ENCODE data around the gene DDX42.

DDX42 gene

DNA sequence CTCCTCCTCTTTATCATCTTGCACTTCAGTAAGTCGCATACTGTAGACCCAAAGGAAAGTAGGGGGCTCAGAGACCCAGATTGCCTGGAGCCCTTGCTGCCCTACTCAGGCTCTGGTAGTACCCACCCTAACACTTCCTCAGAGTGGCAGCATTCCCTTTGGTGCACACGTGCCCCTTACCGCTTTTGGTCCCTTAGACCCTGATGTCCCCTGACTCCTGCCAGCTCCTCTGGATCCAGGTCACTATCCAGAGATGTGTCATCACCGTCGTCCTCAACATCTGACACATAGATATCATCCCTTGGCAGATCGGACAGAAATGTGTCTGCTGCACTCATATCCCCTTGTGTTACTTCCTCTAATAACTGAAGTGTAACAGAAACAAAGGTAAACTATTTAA is 47.8 kb downstream of the DDX42 start:
- no peak for DNase-seq (ENCODE audit: low read depth in 2 of 2)

- DNase-seq (ENCODE audit: low read depth in 2 of 2): no peak
These were observed 48.6 kb downstream of the DDX42 start for GRCh38 chr17:63822537-63822936.

GRCh38 chr17:63823659-63824331 is 49.8 kb downstream of the DDX42 start:
- DNase-seq (ENCODE audit: low read depth in 2 of 2): no peak

- DNase-seq (ENCODE audit: low read depth in 2 of 2): no peak
These were observed 50.4 kb downstream of the DDX42 start for GRCh38 chr17:63824362-63824761.

GRCh38 chr17:63826468-63827001 is 52.6 kb downstream of the DDX42 start:
- no peak for DNase-seq (ENCODE audit: low read depth in 2 of 2)

- peak; percentile 88 to 91 for DNase-seq (ENCODE audit: low read depth in 2 of 2)
These were observed 53.2 kb downstream of the DDX42 start, which contains the start of the genes FTSJ3 and PSMC5 for GRCh38 chr17:63827002-63827800. FTSJ3 (minus strand) TSS chr17:63827663; CDS start chr17:63826902, 761 bp downstream. PSMC5 (plus strand) TSS chr17:63827431; CDS start chr17:63827491, 60 bp downstream.

DNA sequence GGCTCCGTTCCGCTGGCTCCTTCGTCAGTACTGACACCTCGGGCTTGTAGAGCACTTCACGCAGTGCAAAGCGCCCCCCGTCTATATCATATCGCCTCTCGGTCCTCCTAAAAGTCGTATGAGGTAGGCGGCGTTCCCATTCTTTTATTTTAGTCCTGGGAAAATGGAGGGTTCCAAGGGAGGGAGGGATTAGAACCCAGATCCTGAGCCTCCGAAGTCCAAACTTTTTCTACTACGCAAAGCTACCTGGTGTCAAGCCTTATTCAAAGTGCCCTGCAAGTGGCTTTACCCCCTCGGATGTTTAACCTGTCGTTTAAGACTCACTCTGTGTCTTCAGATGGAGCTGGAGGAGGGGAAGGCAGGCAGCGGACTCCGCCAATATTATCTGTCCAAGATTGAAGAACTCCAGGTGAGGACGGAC is 53.8 kb downstream of the DDX42 start:
- no peak for DNase-seq (ENCODE audit: low read depth in 2 of 2)

GRCh38 chr17:63828936-63829335 is 55.0 kb downstream of the DDX42 start:
- DNase-seq (ENCODE audit: low read depth in 2 of 2): no peak

DNA sequence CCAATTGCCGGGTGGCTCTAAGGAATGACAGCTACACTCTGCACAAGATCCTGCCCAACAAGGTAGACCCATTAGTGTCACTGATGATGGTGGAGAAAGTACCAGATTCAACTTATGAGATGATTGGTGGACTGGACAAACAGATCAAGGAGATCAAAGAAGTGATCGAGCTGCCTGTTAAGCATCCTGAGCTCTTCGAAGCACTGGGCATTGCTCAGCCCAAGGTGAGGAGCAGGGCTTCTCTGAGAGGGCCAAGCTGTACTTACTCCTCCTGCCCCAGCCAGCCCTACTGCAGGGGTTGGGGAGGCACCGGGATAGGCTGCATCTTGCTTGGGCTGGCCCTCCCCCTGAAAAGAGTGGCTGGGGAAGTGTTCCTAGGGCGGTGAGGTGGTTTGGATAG is 56.3 kb downstream of the DDX42 start:
- DNase-seq (ENCODE audit: low read depth in 2 of 2): no peak

- no peak for DNase-seq (ENCODE audit: low read depth in 2 of 2)
These were observed 57.0 kb downstream of the DDX42 start for GRCh38 chr17:63830904-63831491.

DNA sequence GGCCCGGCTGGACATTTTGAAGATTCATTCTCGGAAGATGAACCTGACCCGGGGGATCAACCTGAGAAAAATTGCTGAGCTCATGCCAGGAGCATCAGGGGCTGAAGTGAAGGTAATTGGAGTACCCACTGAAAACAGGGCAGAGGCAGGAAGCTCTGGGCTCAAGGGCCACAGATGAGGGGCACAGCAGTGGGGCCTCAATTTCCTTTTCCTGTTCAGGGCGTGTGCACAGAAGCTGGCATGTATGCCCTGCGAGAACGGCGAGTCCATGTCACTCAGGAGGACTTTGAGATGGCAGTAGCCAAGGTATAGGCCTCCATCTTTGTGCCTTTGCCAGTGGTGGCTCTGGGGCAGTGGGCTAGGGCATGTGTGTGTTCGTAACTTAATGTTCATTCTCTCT is 57.5 kb downstream of the DDX42 start:
- no peak for DNase-seq (ENCODE audit: low read depth in 2 of 2)

- DNase-seq (ENCODE audit: low read depth in 2 of 2): no peak
These were observed 58.0 kb downstream of the DDX42 start for GRCh38 chr17:63832014-63832413.

GRCh38 chr17:63832455-63832854 is 58.5 kb downstream of the DDX42 start:
- DNase-seq (ENCODE audit: low read depth in 2 of 2): no peak

GRCh38 chr17:63833026-63833740 is 59.2 kb downstream of the DDX42 start:
- no peak for DNase-seq (ENCODE audit: low read depth in 2 of 2)

DNA sequence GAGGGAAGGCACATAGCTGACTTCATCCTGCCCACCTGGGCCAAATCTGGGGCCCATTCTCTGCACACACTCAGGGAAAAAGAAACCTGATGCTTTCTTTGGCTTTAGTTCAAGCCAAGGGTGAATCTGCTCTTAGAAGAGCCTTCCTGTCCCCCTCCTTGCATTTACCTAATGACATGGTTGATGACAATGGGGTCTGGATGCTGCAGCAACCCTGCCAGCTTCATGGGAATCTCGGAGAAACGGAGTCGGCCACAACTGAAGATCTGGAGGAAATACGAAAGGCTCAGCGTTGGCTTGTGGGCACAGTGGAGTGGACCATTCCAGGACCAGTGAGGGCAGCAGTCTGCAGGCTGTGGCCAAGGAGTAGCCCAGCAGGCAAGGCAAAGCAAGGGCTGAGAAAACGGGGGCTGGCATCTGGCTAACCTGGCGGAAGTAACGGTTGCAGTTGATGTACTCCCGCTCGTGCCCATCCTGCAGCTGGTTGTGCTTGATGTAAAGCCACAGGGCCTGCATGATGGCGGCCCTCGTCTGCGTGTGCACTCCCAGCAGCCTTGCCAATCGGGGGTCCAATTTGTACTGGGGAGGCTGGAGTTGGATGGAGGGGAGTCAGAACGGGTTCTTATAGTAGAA is 59.9 kb downstream of the DDX42 start:
- no peak for DNase-seq (ENCODE audit: low read depth in 2 of 2)

DNA sequence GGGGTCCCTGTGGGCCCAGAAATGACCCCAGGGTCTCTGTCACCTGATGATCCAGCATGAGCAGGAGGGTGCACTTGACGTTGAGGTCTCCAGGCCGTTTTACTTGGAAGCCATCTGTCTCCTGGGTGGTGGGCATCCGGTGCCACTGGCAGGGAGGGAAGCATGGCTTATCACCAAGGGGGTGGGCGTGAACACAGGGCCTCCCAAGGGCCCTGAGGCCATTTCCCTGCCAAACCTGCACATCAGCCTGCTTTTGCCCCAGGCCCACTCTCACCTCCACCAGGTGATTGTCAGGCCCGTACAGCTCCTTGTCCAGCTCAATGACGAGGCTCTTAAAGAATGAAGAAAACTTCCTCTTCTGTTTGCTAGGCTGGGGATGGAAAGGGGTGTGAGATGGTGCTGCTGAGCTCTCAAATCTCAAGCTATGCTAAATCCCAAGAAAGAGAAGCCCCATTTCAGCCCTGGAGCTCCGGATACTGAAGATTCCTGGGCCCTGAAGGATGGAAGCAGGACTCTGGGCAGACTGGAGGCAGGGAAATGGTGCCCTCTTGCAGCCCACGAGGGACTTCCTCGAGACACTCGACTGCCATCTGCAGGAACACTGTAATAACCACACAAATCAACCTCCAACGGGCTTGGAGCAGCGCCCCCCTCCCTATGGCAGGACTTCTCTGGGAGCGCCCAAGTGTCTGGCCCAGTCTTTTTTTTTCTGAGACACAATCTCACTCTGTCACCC is 60.6 kb downstream of the DDX42 start:
- peak; percentile 28 to 59 for DNase-seq (ENCODE audit: low read depth in 2 of 2)

- DNase-seq (ENCODE audit: low read depth in 2 of 2): no peak
These were observed 61.3 kb downstream of the DDX42 start for GRCh38 chr17:63835167-63835720.

GRCh38 chr17:63836811-63837210 is 62.8 kb downstream of the DDX42 start:
- no peak for DNase-seq (ENCODE audit: low read depth in 2 of 2)

- DNase-seq (ENCODE audit: low read depth in 2 of 2): no peak
These were observed 63.5 kb downstream of the DDX42 start for GRCh38 chr17:63837480-63837879.

DNA sequence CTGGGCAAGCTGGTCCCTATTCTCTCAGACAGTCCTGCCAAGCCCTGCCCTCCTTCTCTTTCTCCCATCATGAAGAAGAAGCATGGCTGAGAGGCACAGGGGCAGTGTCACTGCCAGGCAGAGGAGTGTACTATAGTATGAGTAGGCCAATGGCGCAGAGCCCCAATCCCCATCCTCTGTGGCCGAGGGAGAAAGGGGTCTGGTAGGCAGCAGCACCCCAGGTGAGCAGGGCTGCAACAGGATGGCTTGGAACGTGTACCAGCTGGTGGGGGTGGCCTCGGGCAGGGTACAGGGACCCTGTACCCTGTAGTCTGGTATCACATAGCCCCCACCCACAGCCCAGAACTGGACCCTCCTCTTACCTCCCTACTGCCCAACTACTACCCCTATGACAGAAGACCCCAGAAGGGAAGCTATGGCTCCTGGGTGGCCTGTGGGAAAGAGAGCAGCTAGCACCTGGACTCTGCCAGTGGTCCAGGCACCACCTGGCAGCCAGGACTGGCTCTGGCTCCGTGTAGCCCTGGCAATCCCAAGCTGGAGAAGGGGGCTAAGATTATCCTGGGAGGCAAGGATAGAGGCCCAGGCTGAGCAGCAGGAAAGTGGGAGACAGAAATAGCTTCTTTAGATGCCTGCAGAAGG is 64.1 kb downstream of the DDX42 start:
- no peak for DNase-seq (ENCODE audit: low read depth in 2 of 2)
